MG63 (cell line): ENCODE measurements around the gene FLT3LG. TPM values are rescaled to one million over a fixed set of nuclear protein-coding genes. Genes with fewer than 3 reads are reported as not detected.

Experiments used
- DNase-seq: peaks from one replicate; pipeline ENCODE4 v3.0.0-alpha.2; 2020
- H3K27me3 ChIP-seq: fragments of 250-450 bp; sonication (Bioruptor Pico); 2 replicates; pipeline ENCODE4 v1.5.1; 2020; ENCODE audit warnings: mild to moderate bottlenecking, moderate library complexity
- H3K36me3 ChIP-seq: fragments of 250-450 bp; sonication (Bioruptor Pico); 2 replicates; pipeline ENCODE4 v1.5.1; 2020; ENCODE audit warnings: mild to moderate bottlenecking, moderate library complexity
- H3K4me3 ChIP-seq: fragments of 250-450 bp; sonication (Bioruptor Pico); 2 replicates; pipeline ENCODE4 v1.5.1; 2020; ENCODE audit warnings: mild to moderate bottlenecking, moderate library complexity
- H3K9me3 ChIP-seq: fragments of 250-450 bp; sonication (Bioruptor Pico); 2 replicates; pipeline ENCODE4 v1.5.1; 2020; ENCODE audit warnings: mild to moderate bottlenecking, moderate library complexity
- total RNA-seq: library from RNA; depleted of rRNA; stranded (reverse); fragments of >200 nt; shearing (Covaris generic); gene quantifications from 2 replicates; pipeline ENCODE4 v1.2.3, GENCODE V29; 2014; ENCODE audit warnings: low replicate concordance; rRNA removed

FLT3LG gene
- total RNA-seq, result 0.25 and 5.0 TPM in 2 replicates

DNA sequence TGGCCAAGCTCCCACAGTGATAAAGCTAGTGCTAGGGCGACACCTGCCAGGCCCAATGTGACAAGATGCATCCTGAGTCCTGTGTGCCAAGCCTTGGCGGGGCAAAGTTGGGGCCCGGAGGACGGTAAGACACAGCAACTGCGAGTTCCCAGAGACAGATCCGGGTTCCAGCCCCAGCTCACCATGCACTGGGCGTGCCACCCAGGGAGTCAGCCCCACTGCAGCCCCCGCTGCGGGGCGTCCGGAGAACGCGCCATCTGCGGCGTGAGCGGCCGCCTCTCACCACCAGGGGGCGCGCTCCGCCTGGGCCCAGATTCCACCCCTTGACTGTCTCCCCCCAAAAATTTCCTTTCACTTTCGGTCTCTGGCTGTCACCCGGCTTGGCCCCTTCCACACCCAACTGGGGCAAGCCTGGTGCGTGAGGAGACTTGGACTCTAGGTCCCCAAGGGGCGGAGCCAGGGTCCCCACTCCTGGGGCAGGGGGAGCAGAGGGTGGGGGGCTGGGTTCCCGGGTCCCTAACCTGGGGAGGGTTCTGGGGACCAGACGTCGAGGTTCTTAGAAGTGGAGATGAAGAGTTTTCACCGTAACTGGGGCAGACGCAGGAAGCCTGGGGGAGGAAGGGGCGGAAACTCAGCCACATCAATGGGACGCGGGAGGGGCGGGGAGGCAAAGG, at the start of gene FLT3LG:
Gene FLT3LG, plus strand, starts transcription at position 348 of the 674 bp plus-strand sequence. CDS start 425 bp downstream, outside the sequence.
- Histone ChIP-seq H3K9me3 (no peaks in the 10 kb centered on the region), H3K4me3 (peak within 1 kb of the TSS; percentile 73), H3K27me3 (no peaks in the 10 kb centered on the region), H3K36me3 (peaks cover 12% of the 10 kb centered on the region; the same call in 1 of the 2 replicates)
- peak; percentile 81 for DNase-seq

DNA sequence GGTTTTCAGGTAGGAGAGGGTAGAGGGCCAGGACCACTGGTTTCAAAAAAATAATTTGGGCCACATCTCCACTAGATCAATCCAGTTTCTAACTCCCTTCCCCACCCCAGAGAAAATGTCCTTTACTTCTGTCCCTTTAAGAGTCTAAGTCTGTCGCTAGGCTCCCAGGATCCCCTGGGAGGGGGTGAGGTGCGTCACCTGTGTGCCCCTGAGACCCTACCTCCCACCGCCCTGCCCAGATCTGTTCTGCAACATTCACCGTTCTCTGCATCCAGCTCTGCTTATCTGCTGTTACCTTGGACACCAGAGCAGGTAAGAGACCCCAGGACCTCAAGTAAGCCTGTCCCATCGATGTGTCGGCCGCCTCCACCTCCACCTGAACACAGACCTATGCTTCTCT, 48.8 kb upstream of the FLT3LG start, which contains the start of gene GFY:
Gene GFY, plus strand, starts transcription at position 211 of the 400 bp plus-strand sequence. CDS start 1,043 bp downstream, outside the sequence.
- no peak within 1 kb of the TSS for H3K4me3 ChIP-seq
- peaks cover 83% of the 10 kb centered on the region for H3K27me3 ChIP-seq
- DNase-seq, result no peak
- H3K36me3 ChIP-seq, result no peaks in the 10 kb centered on the region
- no peaks in the 10 kb centered on the region for H3K9me3 ChIP-seq

DNA sequence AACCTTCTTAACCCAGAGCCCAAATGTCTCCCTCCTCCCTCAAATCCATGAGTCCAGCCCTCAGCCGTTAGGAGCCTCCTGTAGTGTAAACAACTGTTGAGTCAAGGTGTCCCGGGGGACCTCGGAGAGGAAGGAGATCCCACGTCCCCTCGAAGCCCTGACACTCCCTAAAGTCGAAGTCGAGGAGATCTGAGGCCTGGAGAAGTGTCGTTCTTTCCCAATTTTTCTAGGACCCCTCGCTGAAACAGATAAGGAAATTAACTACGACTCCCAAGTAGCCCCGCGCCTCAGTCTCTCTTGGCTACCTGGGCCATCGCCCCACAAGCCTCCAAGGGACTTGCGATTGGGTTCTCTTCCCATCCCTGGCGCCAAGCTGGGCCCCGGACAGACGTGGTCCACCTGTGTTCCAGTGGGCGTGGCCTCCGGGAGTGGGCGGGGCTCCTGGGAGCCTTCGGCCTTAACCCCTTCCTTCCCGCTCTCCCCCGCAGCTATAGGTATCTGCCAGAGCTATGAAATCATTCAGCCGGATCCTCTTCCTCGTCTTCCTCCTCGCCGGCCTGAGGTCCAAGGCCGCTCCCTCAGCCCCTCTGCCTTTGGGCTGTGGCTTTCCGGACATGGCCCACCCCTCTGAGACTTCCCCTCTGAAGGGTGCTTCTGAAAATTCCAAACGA, 48.0 kb upstream of the FLT3LG start:
- peak; percentile 41 for DNase-seq
- Histone ChIP-seq H3K36me3 (no peaks in the 10 kb centered on the region), H3K9me3 (no peaks in the 10 kb centered on the region), H3K4me3 (no peak overlapping the region), H3K27me3 (peaks cover 80% of the 10 kb centered on the region)

DNA sequence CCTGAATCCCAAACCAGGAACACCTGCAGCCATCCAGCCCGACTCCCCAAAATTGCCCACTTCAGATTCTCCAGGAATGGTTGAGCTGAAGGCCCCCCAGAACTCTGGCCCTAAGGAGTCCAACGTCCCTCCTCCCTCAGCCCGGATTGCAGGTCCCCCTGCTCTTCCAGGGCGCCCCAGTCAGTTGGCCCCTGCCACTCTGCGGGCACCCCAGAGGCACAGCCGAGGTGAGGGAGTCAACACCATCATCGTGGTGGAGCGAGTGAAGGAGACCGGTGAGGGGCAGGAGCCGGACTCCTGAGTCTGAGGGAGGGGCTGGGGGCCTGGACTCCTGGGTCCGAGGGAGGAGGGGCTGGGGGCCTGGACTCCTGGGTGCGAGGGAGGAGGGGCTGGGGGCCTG, 46.7 kb upstream of the FLT3LG start:
- H3K36me3 ChIP-seq, result no peaks in the 10 kb centered on the region
- H3K27me3 ChIP-seq, result peaks cover 75% of the 10 kb centered on the region
- DNase-seq, result no peak
- no peaks in the 10 kb centered on the region for H3K9me3 ChIP-seq
- no peak overlapping the region for H3K4me3 ChIP-seq

GRCh38 chr19:49427855-49428546, 46.0 kb upstream of the FLT3LG start:
- Histone ChIP-seq H3K27me3 (peaks cover 75% of the 10 kb centered on the region), H3K4me3 (no peak overlapping the region), H3K9me3 (no peaks in the 10 kb centered on the region), H3K36me3 (no peaks in the 10 kb centered on the region)
- no peak for DNase-seq

DNA sequence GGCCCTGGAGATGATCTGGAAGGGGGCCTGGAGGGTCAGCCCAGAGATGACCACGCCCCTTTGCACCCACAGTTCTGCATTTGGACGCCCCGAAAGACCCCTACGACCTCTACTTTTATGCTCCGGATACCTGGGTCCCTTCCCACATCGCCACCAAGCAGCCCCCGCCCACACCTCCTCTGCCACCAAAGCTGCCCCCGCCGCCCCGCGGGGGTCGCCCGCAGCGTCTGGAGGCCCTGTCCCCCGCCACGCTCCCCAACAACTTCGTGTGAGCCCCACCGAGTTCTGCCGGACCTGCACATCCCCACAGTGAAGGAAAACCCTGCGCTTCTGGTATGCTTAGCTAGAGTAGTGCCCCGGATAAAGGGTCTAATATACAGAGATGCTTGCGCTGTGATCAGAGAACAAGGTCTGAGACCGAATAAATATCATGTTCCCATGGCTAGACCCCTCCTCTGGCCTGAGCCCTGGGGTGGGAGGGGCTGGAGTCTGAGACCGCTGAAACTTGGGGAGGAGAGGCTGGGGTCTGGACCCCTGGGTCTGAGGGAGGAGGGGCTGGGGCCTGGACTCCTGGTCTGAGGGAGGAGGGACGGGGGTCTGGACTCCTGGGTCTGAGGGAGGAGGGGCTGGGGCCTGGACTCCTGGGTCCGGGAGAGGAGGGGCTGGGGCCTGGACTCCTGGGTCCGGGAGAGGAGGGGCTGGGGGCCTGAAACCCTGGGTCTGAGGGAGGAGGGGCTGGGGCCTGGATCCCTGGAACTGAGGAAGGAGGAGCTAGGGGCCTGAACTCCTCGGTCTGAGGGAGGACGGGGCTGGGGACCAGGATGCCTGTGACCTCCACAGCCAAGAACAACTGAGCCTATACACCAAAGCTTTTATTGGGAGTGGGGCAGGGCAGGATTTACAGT, 45.2 kb upstream of the FLT3LG start:
- Histone ChIP-seq H3K4me3 (no peak overlapping the region), H3K9me3 (no peaks in the 10 kb centered on the region), H3K27me3 (peaks cover 73% of the 10 kb centered on the region), H3K36me3 (no peaks in the 10 kb centered on the region)
- DNase-seq, result no peak

GRCh38 chr19:49430172-49430677, 43.8 kb upstream of the FLT3LG start:
- no peak for DNase-seq
- no peak overlapping the region for H3K4me3 ChIP-seq
- no peaks in the 10 kb centered on the region for H3K36me3 ChIP-seq
- peaks cover 61% of the 10 kb centered on the region for H3K27me3 ChIP-seq
- H3K9me3 ChIP-seq, result no peaks in the 10 kb centered on the region

- no peak overlapping the region for H3K4me3 ChIP-seq
- no peaks in the 10 kb centered on the region for H3K9me3 ChIP-seq
- DNase-seq, result no peak
- H3K36me3 ChIP-seq, result no peaks in the 10 kb centered on the region
- H3K27me3 ChIP-seq, result peaks cover 57% of the 10 kb centered on the region
These were observed 43.2 kb upstream of the FLT3LG start for GRCh38 chr19:49430678-49431329.

GRCh38 chr19:49431330-49431749, 42.7 kb upstream of the FLT3LG start:
- H3K4me3 ChIP-seq, result no peak overlapping the region
- no peaks in the 10 kb centered on the region for H3K9me3 ChIP-seq
- no peak for DNase-seq
- no peaks in the 10 kb centered on the region for H3K36me3 ChIP-seq
- H3K27me3 ChIP-seq, result peaks cover 54% of the 10 kb centered on the region

- Histone ChIP-seq H3K27me3 (peaks cover 54% of the 10 kb centered on the region), H3K4me3 (no peak overlapping the region), H3K36me3 (no peaks in the 10 kb centered on the region), H3K9me3 (no peaks in the 10 kb centered on the region)
- DNase-seq, result no peak
These were observed 41.6 kb upstream of the FLT3LG start for GRCh38 chr19:49432141-49433073.

GRCh38 chr19:49433240-49433901, 40.6 kb upstream of the FLT3LG start:
- Histone ChIP-seq H3K9me3 (no peaks in the 10 kb centered on the region), H3K4me3 (no peak overlapping the region), H3K36me3 (no peaks in the 10 kb centered on the region), H3K27me3 (peaks cover 56% of the 10 kb centered on the region)
- DNase-seq, result no peak

DNA sequence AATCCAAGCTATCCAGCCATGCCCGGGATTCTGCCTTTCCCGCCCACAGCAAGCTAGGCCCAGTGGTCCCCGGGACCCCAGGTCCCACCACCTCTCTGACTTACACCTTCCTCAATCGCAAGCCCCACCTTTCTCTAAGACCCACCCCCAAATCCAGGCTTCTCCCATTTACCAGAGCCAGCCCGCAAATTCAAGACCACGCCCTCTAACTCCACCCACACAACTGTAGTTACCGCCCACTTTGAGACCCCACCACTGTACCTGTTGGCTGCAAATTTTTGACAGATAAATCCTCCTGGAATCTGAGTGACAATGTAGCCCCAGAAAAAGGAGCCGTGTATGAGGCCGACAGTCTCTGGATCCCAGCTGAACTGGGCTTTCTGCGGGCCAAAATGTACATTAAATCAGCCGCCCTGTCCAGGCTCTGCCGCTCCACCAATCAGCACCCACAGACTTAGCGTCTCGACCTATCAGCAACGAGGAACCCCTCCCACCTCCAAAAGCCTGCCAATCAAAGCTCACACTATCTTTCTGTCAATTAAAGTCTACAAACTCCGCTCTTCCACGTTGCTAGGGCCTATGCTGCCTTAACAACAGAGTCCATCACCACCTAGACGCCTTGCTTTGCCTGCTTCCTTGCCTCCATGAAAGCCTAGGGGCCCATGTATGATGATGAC, 39.0 kb upstream of the FLT3LG start:
- Histone ChIP-seq H3K9me3 (no peaks in the 10 kb centered on the region), H3K4me3 (no peak overlapping the region), H3K27me3 (peaks cover 65% of the 10 kb centered on the region), H3K36me3 (no peaks in the 10 kb centered on the region)
- DNase-seq, result no peak

- Histone ChIP-seq H3K36me3 (no peaks in the 10 kb centered on the region), H3K9me3 (no peaks in the 10 kb centered on the region), H3K27me3 (peaks cover 66% of the 10 kb centered on the region), H3K4me3 (no peak overlapping the region)
- DNase-seq, result no peak
These were observed 38.3 kb upstream of the FLT3LG start for GRCh38 chr19:49435670-49436069.
